ENCODE data around the gene PCDHGA7.
A peak's percentile ranks its signal among the peaks of the same experiment; 100 is the strongest.
"Not testable (repeated sequence)": the region's sequence is repeated elsewhere in the genome, so short reads cannot be mapped to it uniquely, and the experiment has no call there.

The PCDHGA7 gene

GRCh38 chr5:141430332-141431113, 48.0 kb downstream of the PCDHGA7 start, which contains the start of gene PCDHGA12:
PCDHGA12 (plus strand) TSS chr5:141430507; CDS start chr5:141430760, 253 bp downstream.
- peak; percentile 84 for DNase-seq (ENCODE audit: low read depth)

GRCh38 chr5:141431286-141431685, 48.7 kb downstream of the PCDHGA7 start:
- no peak for DNase-seq (ENCODE audit: low read depth)

- DNase-seq (ENCODE audit: low read depth), result not testable (repeated sequence)
These were observed 49.8 kb downstream of the PCDHGA7 start for GRCh38 chr5:141432308-141432707.

DNA sequence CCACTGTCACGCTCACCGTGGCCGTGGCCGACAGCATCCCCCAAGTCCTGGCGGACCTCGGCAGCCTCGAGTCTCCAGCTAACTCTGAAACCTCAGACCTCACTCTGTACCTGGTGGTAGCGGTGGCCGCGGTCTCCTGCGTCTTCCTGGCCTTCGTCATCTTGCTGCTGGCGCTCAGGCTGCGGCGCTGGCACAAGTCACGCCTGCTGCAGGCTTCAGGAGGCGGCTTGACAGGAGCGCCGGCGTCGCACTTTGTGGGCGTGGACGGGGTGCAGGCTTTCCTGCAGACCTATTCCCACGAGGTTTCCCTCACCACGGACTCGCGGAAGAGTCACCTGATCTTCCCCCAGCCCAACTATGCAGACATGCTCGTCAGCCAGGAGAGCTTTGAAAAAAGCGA, 50.2 kb downstream of the PCDHGA7 start:
- not testable (repeated sequence) for DNase-seq (ENCODE audit: low read depth)

GRCh38 chr5:141434006-141434405, 51.5 kb downstream of the PCDHGA7 start:
- no peak for DNase-seq (ENCODE audit: low read depth)
